Gastroesophageal sphincter (tissue), 4 donors: ENCODE measurements around the gene RAD51B. TPM values are rescaled to one million over a fixed set of nuclear protein-coding genes. Genes with fewer than 3 reads are reported as not detected.

Experiments
- ATAC-seq: fragments of 150-250 bp; one replicate; pipeline ENCODE4 v1.9.1; 2016; ENCODE audit warnings: mild to moderate bottlenecking, moderate library complexity
- H3K27ac ChIP-seq, 4 donors: fragments of 200-600 bp; sonication (generic) in 3 of 4; 1 replicate in 3 of 4; 2 replicates in 1 of 4; pipeline ENCODE4 v1.5.1; 2016 to 2019
- H3K27me3 ChIP-seq: fragments of 200-600 bp; sonication (generic); one replicate; pipeline ENCODE4 v1.5.1; 2019
- H3K36me3 ChIP-seq, 2 donors: fragments of 200-600 bp; sonication (generic); one replicate each; pipeline ENCODE4 v1.5.1; 2019; ENCODE audit warnings: control low read depth in 1 of 2
- H3K4me1 ChIP-seq, 3 donors: fragments of 200-600 bp; sonication (generic); 1 replicate in 2 of 3; 2 replicates in 1 of 3; pipeline ENCODE4 v1.5.1; 2016 to 2019; ENCODE audit warnings: control low read depth in 2 of 3
- H3K4me3 ChIP-seq, 2 donors: fragments of 200-600 bp; sonication (generic); one replicate each; pipeline ENCODE4 v1.5.1; 2019; ENCODE audit warnings: mild to moderate bottlenecking in 1 of 2, moderate library complexity in 1 of 2
- H3K9me3 ChIP-seq, 3 donors: fragments of 200-600 bp; sonication (generic); one replicate each; pipeline ENCODE4 v1.5.1; 2017 to 2019; ENCODE audit warnings: control low read depth in 2 of 3
- CTCF ChIP-seq, 4 experiments: fragments of 200-600 bp in 2 of 4; fragments of 450-650 bp in 2 of 4; sonication (generic) in 1 of 4; IDR thresholded peaks; one replicate each; pipeline ENCODE4 v1.5.1; 2017 to 2019; ENCODE audit warnings: antibody characterized with exemption in 4 of 4, mild to moderate bottlenecking in 2 of 4, moderate library complexity in 2 of 4
- EP300 ChIP-seq: sonication (generic); formaldehyde crosslinking; IDR thresholded peaks from one replicate; pipeline ENCODE4 v1.6.1; 2017; ENCODE audit warnings: antibody characterized with exemption, mild to moderate bottlenecking
- POLR2A ChIP-seq, 2 donors: fragments of 450-650 bp; IDR thresholded peaks; one replicate each; pipeline ENCODE4 v1.6.1; 2017; ENCODE audit warnings: antibody characterized with exemption in 2 of 2, mild to moderate bottlenecking in 2 of 2, moderate library complexity in 1 of 2
- POLR2AphosphoS5 ChIP-seq: sonication (generic); formaldehyde crosslinking; IDR thresholded peaks from one replicate; pipeline ENCODE4 v1.6.1; 2017; ENCODE audit warnings: antibody characterized with exemption
- WGBS, 2 donors: methylation state at CpG; one replicate each; pipeline ENCODE4 v1.1.5; 2018; ENCODE audit warnings: low coverage in 1 of 2; 5-methylcytosine and 5-hydroxymethylcytosine counted together
- total RNA-seq, 4 donors: library from RNA; depleted of rRNA; stranded (reverse); fragments of >200 nt; gene quantifications; one replicate each; pipeline ENCODE4 v1.1.0, GENCODE V29; 2016

Gene RAD51B
- total RNA-seq, 4 donors from 2014 or later = 5.1 to 7.0 (median 6.0) TPM

- TF ChIP-seq EP300 (no peak), POLR2A (IDR thresholded peaks at IDR 0.05) (no peak), POLR2AphosphoS5 (no peak), CTCF (IDR thresholded peaks at IDR 0.05) (no peak)
- WGBS, 2 donors = 100% methylated on average over 1 to 2 of the region's 2 CpGs
- H3K4me1 ChIP-seq = peaks cover 17 to 90% (median 22%) of the 10 kb centered on the region in 3 donors
- H3K27me3 ChIP-seq = no peaks in the 10 kb centered on the region
- ATAC-seq = no peak
- peak overlapping the region in 3 of 4 donors; percentile 9 to 43 (median 28) for H3K27ac ChIP-seq
- H3K36me3 ChIP-seq = no peaks in the 10 kb centered on the region
- H3K9me3 ChIP-seq = no peaks in the 10 kb centered on the region
- H3K4me3 ChIP-seq = no peak overlapping the region
Measured at GRCh38 chr14:68399971-68400370, 580.4 kb downstream of the RAD51B start.

- peak; percentile 20 for ATAC-seq
- Histone ChIP-seq H3K4me1 (peaks cover 11 to 79% (median 18%) of the 10 kb centered on the region in 3 donors), H3K27ac (peak overlapping the region in 1 of 4 donors; percentile 10), H3K4me3 (no peak overlapping the region), H3K36me3 (no peaks in the 10 kb centered on the region), H3K9me3 (no peaks in the 10 kb centered on the region), H3K27me3 (no peaks in the 10 kb centered on the region)
- WGBS, 2 donors = 42 to 83% methylated on average over 1 to 2 of the region's 3 CpGs
- TF ChIP-seq POLR2AphosphoS5 (peak; percentile 14), POLR2A (IDR thresholded peaks at IDR 0.05) (no peak)
Measured at GRCh38 chr14:68401317-68401716, 581.7 kb downstream of the RAD51B start.

DNA sequence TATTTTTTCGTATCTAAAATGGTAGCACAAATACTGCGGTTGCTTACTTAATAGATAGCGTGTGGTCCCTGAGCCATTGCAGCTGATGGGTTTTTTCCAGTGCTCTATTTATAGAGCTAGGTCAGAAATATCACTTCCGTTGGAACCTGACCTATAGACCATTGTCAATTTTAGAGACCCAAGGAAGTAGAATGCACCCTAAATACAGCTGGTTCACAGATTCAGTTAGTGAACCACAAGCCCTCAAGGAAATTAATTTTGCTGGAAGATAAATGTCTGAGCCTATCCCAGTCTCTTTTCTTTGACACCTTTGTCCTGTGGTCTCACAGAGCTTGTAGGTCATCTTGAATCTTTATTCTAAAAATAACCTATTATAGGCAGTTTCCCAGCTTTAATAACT is 582.3 kb downstream of the RAD51B start:
- ATAC-seq = no peak
- Histone ChIP-seq H3K4me3 (no peak overlapping the region), H3K27ac (no peak overlapping the region), H3K4me1 (peaks cover 11 to 78% (median 18%) of the 10 kb centered on the region in 3 donors), H3K9me3 (no peaks in the 10 kb centered on the region), H3K27me3 (no peaks in the 10 kb centered on the region), H3K36me3 (no peaks in the 10 kb centered on the region)
- TF ChIP-seq CTCF (IDR thresholded peaks at IDR 0.05) (no peak), POLR2AphosphoS5 (no peak), EP300 (no peak), POLR2A (IDR thresholded peaks at IDR 0.05) (no peak)
- WGBS, 2 donors = 48 to 62% methylated on average over 4 of the region's 4 CpGs

DNA sequence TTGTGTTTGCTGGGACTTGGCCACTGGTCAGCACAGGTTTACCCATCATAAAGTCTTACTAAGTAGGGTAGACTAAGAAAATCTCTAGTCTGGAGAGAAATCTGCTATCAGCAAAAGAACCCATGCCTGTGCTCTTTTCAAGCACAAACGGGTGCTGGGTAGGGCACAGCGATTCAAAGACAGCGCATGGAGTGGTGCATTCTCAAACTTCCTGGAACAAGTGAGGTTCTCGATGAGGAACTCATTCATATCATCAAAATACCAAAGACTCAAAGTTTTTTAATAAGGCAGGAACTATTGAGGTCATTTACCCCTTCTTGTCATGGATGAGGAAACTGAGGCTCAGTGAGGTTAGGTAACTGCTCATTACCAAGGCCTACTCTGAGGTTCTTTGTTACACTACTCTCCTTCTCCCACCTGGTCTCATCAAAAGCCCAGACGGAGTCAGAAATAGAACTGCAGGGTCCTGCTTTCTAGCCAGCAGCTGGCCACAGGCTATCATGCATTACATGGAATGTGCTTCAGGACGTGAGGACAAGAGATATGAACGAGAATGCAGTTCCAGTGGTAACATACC is 583.0 kb downstream of the RAD51B start:
- Histone ChIP-seq H3K27ac (no peak overlapping the region), H3K4me3 (no peak overlapping the region), H3K27me3 (no peaks in the 10 kb centered on the region), H3K9me3 (no peaks in the 10 kb centered on the region), H3K4me1 (peaks cover 11 to 71% (median 18%) of the 10 kb centered on the region in 3 donors), H3K36me3 (no peaks in the 10 kb centered on the region)
- no peak for ATAC-seq
- WGBS, 2 donors = 63 to 73% methylated on average over 3 to 6 of the region's 7 CpGs
- TF ChIP-seq POLR2AphosphoS5 (no peak), CTCF (IDR thresholded peaks at IDR 0.05) (no peak), POLR2A (IDR thresholded peaks at IDR 0.05) (no peak)

GRCh38 chr14:68403191-68404145 is 583.9 kb downstream of the RAD51B start:
- peaks cover 11 to 62% (median 11%) of the 10 kb centered on the region in 3 donors for H3K4me1 ChIP-seq

More at GRCh38 chr14:68403191-68404145, 583.9 kb downstream of the RAD51B start:
- H3K9me3 ChIP-seq = no peaks in the 10 kb centered on the region
- no peak overlapping the region for H3K27ac ChIP-seq
- no peak for TF ChIP-seq CTCF (IDR thresholded peaks at IDR 0.05)
- 34 to 67% methylated on average over 2 to 4 of the region's 4 CpGs for WGBS, 2 donors
- no peaks in the 10 kb centered on the region for H3K27me3 ChIP-seq
- no peak for ATAC-seq
- no peak overlapping the region for H3K4me3 ChIP-seq
- H3K36me3 ChIP-seq = no peaks in the 10 kb centered on the region
